ENCODE data around the gene PEX19.

GRCh38 chr1:160243767-160244166, 41.2 kb downstream of the PEX19 start:
- no peak for TF ChIP-seq CTCF (conservative IDR thresholded peaks at IDR 0.05; ENCODE audit: low read length)
- TF ChIP-seq EZH2phosphoT487 (IDR thresholded peaks at IDR 0.05; ENCODE audit: borderline replicate concordance, low read depth, low read length), result no peak

Measured in OCI-LY7 (cell line).